K562 (cell line): ENCODE results near the gene MRPS35. TPM values are rescaled to one million over a fixed set of nuclear protein-coding genes. Genes with fewer than 3 reads are reported as not detected.

Experiments
- ATAC-seq: fragments of 200-7000 bp; cut with Tn5 transposase; 3 replicates; pipeline ENCODE4 v1.9.1; 2020; ENCODE audit warnings: moderate library complexity
- BruUV-seq: library from RNA; stranded (reverse); fragments of 400-500 nt; replicated peaks from 2 replicates; lab custom pipeline; 2021; lab: Mats Ljungman, UMichigan
- CTCF ChIA-PET: fragments of 300-600 bp; formaldehyde crosslinking; extraction: SDS; loops from one replicate; lab custom pipeline; 2021; ENCODE audit warnings: low intra/inter-chr PET ratio; lab: Yijun Ruan, JAX
- POLR2A ChIA-PET: fragments of 300-600, 350-650 bp; sonication (Branson Sonifier 250); formaldehyde crosslinking; extraction: SDS; loops from one replicate; lab custom pipeline; 2021; ENCODE audit warnings: antibody characterized with exemption, inconsistent platforms; lab: Yijun Ruan, JAX
- DNase-seq, 4 experiments: peaks; one replicate each; pipeline versions ENCODE4 v3.0.0 to v3.0.0-alpha.2; 2011 to 2018; ENCODE audit warnings: low spot score in 3 of 4, mixed read lengths in 3 of 4; ENCODE audit errors: extremely low read depth in 1 of 4
- FAIRE-seq: peaks from 2 replicates; lab custom pipeline; 2011; peaks lifted over from hg19 to GRCh38; lab: Jason Lieb, UNC
- H2AFZ ChIP-seq: 2 replicates; pipeline ENCODE4 v1.6.0; 2011; ENCODE audit warnings: low read depth, low read length, control low read depth, inconsistent platforms
- H3K27ac ChIP-seq: fragments of 200-600 bp; 3 replicates; pipeline ENCODE4 v1.8.0; 2011; ENCODE audit warnings: low read depth, mild to moderate bottlenecking, control low read depth, inconsistent platforms, low read length, moderate library complexity, mixed read lengths; ENCODE audit errors: extremely low read depth
- H3K27me3 ChIP-seq, 2 experiments: fragments of 300-600 bp in 1 of 2; 2 replicates in 1 of 2; 3 replicates in 1 of 2; pipeline versions ENCODE4 v1.6.0 to v1.8.0; 2011; ENCODE audit warnings: inconsistent platforms in 2 of 2, low read length in 2 of 2, mild to moderate bottlenecking in 1 of 2, mixed read lengths in 1 of 2, moderate library complexity in 1 of 2; ENCODE audit not compliant: control insufficient read depth in 2 of 2, insufficient read depth in 2 of 2
- H3K36me3 ChIP-seq: fragments of 300-600 bp; 3 replicates; pipeline ENCODE4 v1.8.0; 2011; ENCODE audit warnings: mild to moderate bottlenecking, low read length, inconsistent platforms; ENCODE audit not compliant: control insufficient read depth, insufficient read depth
- H3K4me1 ChIP-seq, 2 experiments: fragments of 200-600 bp in 1 of 2; replicated peaks in 1 of 2; 2 replicates in 1 of 2; 3 replicates in 1 of 2; pipeline versions ENCODE4 v1.5.1 to v1.8.0; 2011; ENCODE audit warnings: inconsistent platforms in 2 of 2, low read length in 2 of 2, mild to moderate bottlenecking in 1 of 2, mixed read lengths in 1 of 2, moderate library complexity in 1 of 2; ENCODE audit not compliant: control insufficient read depth in 2 of 2, insufficient read depth in 2 of 2
- H3K4me2 ChIP-seq: 2 replicates; pipeline ENCODE4 v1.6.1; 2011; ENCODE audit warnings: low read length, control low read depth, inconsistent platforms, mixed read lengths; ENCODE audit not compliant: insufficient read depth
- H3K4me3 ChIP-seq: fragments of 200-600 bp; sonication (generic), shearing (Covaris generic); 2 replicates; pipeline ENCODE4 v1.5.1; 2016; ENCODE audit warnings: control low read depth, inconsistent platforms
- H3K79me2 ChIP-seq: fragments of 200-600 bp; 3 replicates; pipeline ENCODE4 v1.8.0; 2011; ENCODE audit warnings: low read length, inconsistent platforms; ENCODE audit not compliant: control insufficient read depth, insufficient read depth
- H3K9ac ChIP-seq, 2 experiments: 2 replicates each; pipeline versions ENCODE4 v1.6.0 to v1.6.1; 2011; ENCODE audit warnings: low read depth in 2 of 2, low read length in 2 of 2, control low read depth in 1 of 2, inconsistent platforms in 1 of 2, mild to moderate bottlenecking in 1 of 2, mixed read lengths in 1 of 2; ENCODE audit not compliant: insufficient read depth in 1 of 2
- H3K9me1 ChIP-seq: one replicate; pipeline ENCODE4 v1.6.0; 2011; ENCODE audit warnings: inconsistent platforms, mild to moderate bottlenecking, low read length, moderate library complexity; ENCODE audit not compliant: control insufficient read depth, insufficient read depth
- H3K9me3 ChIP-seq: replicated peaks from 2 replicates; pipeline ENCODE4 v1.5.1; 2011; ENCODE audit warnings: low read depth, low read length, inconsistent platforms; ENCODE audit not compliant: control insufficient read depth, insufficient read depth
- H4K20me1 ChIP-seq: replicated peaks from 2 replicates; pipeline ENCODE4 v1.6.1; 2011; ENCODE audit warnings: low read length, inconsistent platforms, mixed read lengths; ENCODE audit not compliant: control insufficient read depth, insufficient read depth
- C11orf30 ChIP-seq: fragments of 450-650 bp; IDR thresholded peaks from 2 replicates; pipeline ENCODE4 v1.6.1; 2016; ENCODE audit warnings: low read depth, mild to moderate bottlenecking
- ESRRA ChIP-seq: fragments of 450-650 bp; IDR thresholded peaks from 2 replicates; pipeline ENCODE4 v1.6.1; 2014; ENCODE audit warnings: low read depth, mild to moderate bottlenecking, moderate library complexity, borderline replicate concordance
- FOXM1 ChIP-seq, 2 experiments: fragments of 450-650 bp in 1 of 2; sonication (generic) in 1 of 2; formaldehyde crosslinking in 1 of 2; IDR thresholded peaks; 2 replicates each; pipeline versions ENCODE4 v1.6.1 to v1.9.0; 2017 to 2022; ENCODE audit warnings: low read depth in 2 of 2, mild to moderate bottlenecking in 2 of 2, missing genetic modification reagents in 1 of 2, moderate library complexity in 1 of 2
- TOE1 ChIP-seq, 2 experiments: fragments of 450-650 bp in 1 of 2; sonication (generic) in 1 of 2; formaldehyde crosslinking in 1 of 2; IDR thresholded peaks; 2 replicates each; pipeline versions ENCODE4 v1.7.1 to v1.8.0; 2016 to 2022; ENCODE audit warnings: borderline replicate concordance in 2 of 2, mild to moderate bottlenecking in 2 of 2, antibody characterized with exemption in 1 of 2, inconsistent platforms in 1 of 2, low read depth in 1 of 2, missing genetic modification reagents in 1 of 2, moderate library complexity in 1 of 2
- XRCC3 ChIP-seq: fragments of 450-650 bp; IDR thresholded peaks from 2 replicates; pipeline ENCODE4 v1.6.1; 2017; ENCODE audit warnings: mild to moderate bottlenecking, moderate library complexity
- ZNF316 ChIP-seq: fragments of 450-650 bp; IDR thresholded peaks from 2 replicates; pipeline ENCODE4 v1.6.1; 2016
- ZNF551 ChIP-seq: fragments of 250-450 bp; sonication (Bioruptor Pico); IDR thresholded peaks from 2 replicates; pipeline ENCODE4 v1.5.0; 2021; ENCODE audit warnings: mild to moderate bottlenecking, moderate library complexity
- WGBS: fragments of 100-300 bp; shearing (Covaris generic); methylation state at CpG from one replicate; pipeline ENCODE4 v1.1.6; 2016; ENCODE audit warnings: low coverage, mixed read lengths; ENCODE audit not compliant: insufficient coverage; ENCODE audit errors: missing lambda C conversion rate; 5-methylcytosine and 5-hydroxymethylcytosine counted together
- in situ Hi-C: fragments of 300-500 bp; cut with MboI; formaldehyde crosslinking; loops from 4 replicates; pipeline ENCODE4 v1.15.0; 2018; ENCODE audit warnings: inconsistent platforms, mixed read lengths
- intact Hi-C: fragments of 100-400 bp; cut with micrococcal nuclease; formaldehyde crosslinking; loops from 2 replicates; pipeline ENCODE4 v1.14.2; 2022
- polyA plus RNA-seq, 8 experiments: library from polyadenylated mRNA; depleted of rRNA in 4 of 8; stranded (reverse) in 5 of 8; unstranded in 3 of 8; fragments of >200 nt; fragmentation: Nextera tagmentation in 2 of 8; fragmentation: Illumina TruSeq in 1 of 8; extraction: Ambion mirVana in 2 of 8; extraction: Trizol in 1 of 8; gene quantifications; 2 replicates each; pipeline versions ENCODE4 v1.2.1 to v1.2.3, GENCODE V29; 2011 to 2014; ENCODE audit warnings: inconsistent platforms in 1 of 8, missing spikeins in 1 of 8
- total RNA-seq, 7 experiments: library from RNA; depleted of rRNA in 6 of 7; stranded (reverse); fragments of >200 nt in 6 of 7; fragmentation: Illumina TruSeq in 2 of 7; extraction: Trizol in 2 of 7; gene quantifications; 2 replicates each; pipeline versions ENCODE4 v1.2.1 to v1.2.3, GENCODE V29; 2011 to 2021; ENCODE audit warnings: low replicate concordance in 1 of 7
- TF ChIP-seq, protein P1 (sequence below): sonication (generic); formaldehyde crosslinking; IDR thresholded peaks from 2 replicates; pipeline ENCODE4 v1.8.0; 2022; ENCODE audit warnings: mild to moderate bottlenecking, missing genetic modification reagents, borderline replicate concordance

MRPS35 gene
- total and polyA plus RNA-seq, 9 of the 15 experiments (the other 6 are each of a cell fraction or from before 2014, with no cell fraction given), result 79.0 to 183 (median 114) TPM

DNA sequence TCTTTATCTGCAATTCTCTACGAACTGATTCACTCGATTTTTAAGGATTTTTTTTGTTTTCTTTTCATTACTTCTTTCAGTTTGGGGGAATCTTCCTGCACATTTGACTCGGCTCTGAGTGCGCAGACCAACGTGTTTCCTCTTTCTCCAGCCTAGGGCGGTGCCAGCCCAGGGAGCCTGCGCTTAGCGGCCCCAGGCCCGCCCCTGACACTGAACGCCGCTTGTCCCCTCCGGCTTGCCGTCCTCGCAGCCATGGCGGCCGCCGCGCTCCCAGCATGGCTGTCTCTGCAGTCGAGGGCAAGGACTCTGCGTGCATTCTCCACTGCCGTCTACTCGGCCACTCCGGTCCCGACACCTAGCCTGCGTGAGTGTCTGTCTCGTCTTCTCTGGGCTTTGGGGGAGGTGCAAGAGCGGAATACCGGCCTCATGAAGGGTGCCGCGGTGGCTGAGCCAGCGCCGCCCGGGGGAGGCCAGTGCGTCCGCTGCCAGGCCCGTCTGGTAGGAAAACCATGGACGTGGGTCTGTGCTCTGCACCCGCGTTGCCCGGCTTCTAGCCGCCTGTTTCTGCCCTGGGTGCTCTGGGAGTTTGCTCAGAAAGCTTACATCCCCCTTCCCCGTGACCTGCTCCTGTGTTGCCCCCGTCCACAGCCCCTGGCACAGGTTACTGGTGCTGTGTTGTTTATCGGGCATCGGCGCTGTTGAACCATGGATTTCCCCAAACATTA lies at the start of gene MRPS35 (continued):
- TF ChIP-seq, protein P1, sequence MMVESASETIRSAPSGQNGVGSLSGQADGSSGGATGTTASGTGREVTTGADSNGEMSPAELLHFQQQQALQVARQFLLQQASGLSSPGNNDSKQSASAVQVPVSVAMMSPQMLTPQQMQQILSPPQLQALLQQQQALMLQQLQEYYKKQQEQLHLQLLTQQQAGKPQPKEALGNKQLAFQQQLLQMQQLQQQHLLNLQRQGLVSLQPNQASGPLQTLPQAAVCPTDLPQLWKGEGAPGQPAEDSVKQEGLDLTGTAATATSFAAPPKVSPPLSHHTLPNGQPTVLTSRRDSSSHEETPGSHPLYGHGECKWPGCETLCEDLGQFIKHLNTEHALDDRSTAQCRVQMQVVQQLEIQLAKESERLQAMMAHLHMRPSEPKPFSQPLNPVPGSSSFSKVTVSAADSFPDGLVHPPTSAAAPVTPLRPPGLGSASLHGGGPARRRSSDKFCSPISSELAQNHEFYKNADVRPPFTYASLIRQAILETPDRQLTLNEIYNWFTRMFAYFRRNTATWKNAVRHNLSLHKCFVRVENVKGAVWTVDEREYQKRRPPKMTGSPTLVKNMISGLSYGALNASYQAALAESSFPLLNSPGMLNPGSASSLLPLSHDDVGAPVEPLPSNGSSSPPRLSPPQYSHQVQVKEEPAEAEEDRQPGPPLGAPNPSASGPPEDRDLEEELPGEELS (CRISPR knock-in tag), result no peak
- TF ChIP-seq TOE1 (IDR thresholded peaks at IDR 0.05; ENCODE audit: borderline replicate concordance) (peak; percentile 86), TOE1 (CRISPR knock-in tag; IDR thresholded peaks at IDR 0.05; ENCODE audit: borderline replicate concordance, low read depth) (no peak), ESRRA (peak; percentile 45; the same call in 1 of the 2 replicates), FOXM1 (IDR thresholded peaks at IDR 0.05; ENCODE audit: low read depth) (no peak), FOXM1 (CRISPR knock-in tag; IDR thresholded peaks at IDR 0.05; ENCODE audit: low read depth) (no peak), C11orf30 (peak; percentile 97), XRCC3 (no peak)

DNA sequence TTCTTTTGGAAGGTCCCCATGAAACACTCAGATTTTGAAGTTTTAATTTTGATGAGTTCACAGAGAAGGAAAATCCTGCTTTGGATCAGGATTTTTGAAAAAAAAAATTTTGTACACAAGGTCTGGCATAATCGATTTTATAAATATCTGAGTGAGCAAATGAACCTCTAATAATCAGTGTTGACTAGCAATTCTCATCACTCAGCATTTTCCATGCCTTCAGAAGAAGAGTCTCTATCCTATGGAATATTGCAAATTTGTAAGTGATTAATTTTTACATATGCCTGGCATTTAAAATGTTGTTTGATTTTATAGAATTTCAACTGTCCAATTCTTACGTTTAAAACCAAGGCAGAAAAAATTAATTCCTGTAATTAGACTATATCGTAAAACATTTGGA lies 44.9 kb upstream of the MRPS35 start:
- FAIRE-seq (no peak), DNase-seq (no peak), ATAC-seq (no peak)
- ChIA-PET POLR2A (no interaction called here), CTCF (no interaction called here)
- no peak overlapping the region for H3K4me2 ChIP-seq
- no peaks in the 10 kb centered on the region for H3K9me1 ChIP-seq
- no TSS peak for BruUV-seq
- WGBS, result 2% methylated on average over 3 of the region's 3 CpGs
- in situ Hi-C loops, result no loop called here
- TF ChIP-seq ZNF316, result peak; percentile 28; the same call in 1 of the 2 replicates
- TF ChIP-seq ZNF551 (CRISPR knock-in tag), result no peak
- no peaks in the 10 kb centered on the region for H3K36me3 ChIP-seq
- H2AFZ ChIP-seq, result no peak overlapping the region
- H3K27ac ChIP-seq, result no peak overlapping the region
- no peak overlapping the region for H3K4me3 ChIP-seq
- no peaks in the 10 kb centered on the region for H3K4me1 ChIP-seq
- H3K79me2 ChIP-seq, result no peaks in the 10 kb centered on the region
- no peaks in the 10 kb centered on the region for H3K9me3 ChIP-seq
- H3K27me3 ChIP-seq, result peaks cover 0 to 12% of the 10 kb centered on the region in 2 experiments; a peak in 3 of 5 replicates
- H3K9ac ChIP-seq, result no peak overlapping the region
- intact Hi-C loops, result no loop called here
- H4K20me1 ChIP-seq, result no peaks in the 10 kb centered on the region
